Kidney epithelial cell (primary cell): ENCODE data around the gene CAMK2B. TPM values are rescaled to one million over a fixed set of nuclear protein-coding genes. Genes with fewer than 3 reads are reported as not detected.

Experiments
- DNase-seq: peaks from one replicate; pipeline ENCODE4 v3.0.0-alpha.2; 2010; ENCODE audit warnings: low read depth
- H3K27me3 ChIP-seq: 2 replicates; pipeline ENCODE4 v1.6.0; 2011; ENCODE audit warnings: low read length; ENCODE audit not compliant: control insufficient read depth, insufficient read depth
- H3K36me3 ChIP-seq: 2 replicates; pipeline ENCODE4 v1.5.1; 2011; ENCODE audit warnings: low read length; ENCODE audit not compliant: control insufficient read depth, insufficient read depth
- H3K4me3 ChIP-seq: 2 replicates; pipeline ENCODE4 v1.5.1; 2011; ENCODE audit warnings: low read depth, mild to moderate bottlenecking, control low read depth, low read length
- CTCF ChIP-seq: IDR thresholded peaks from 2 replicates; pipeline ENCODE4 v1.5.1; 2011; ENCODE audit warnings: mild to moderate bottlenecking, moderate library complexity, low read length, control low read depth, inconsistent platforms; ENCODE audit not compliant: insufficient read depth, poor library complexity, severe bottlenecking
- total RNA-seq: library from RNA; depleted of rRNA; stranded (reverse); fragments of >200 nt; gene quantifications from 2 replicates; pipeline ENCODE4 v1.2.3, GENCODE V29; 2015

Gene CAMK2B
- total RNA-seq, 1 donor from 2014 or later, result not detected

- Histone ChIP-seq H3K36me3 (no peaks in the 10 kb centered on the region), H3K27me3 (no peaks in the 10 kb centered on the region), H3K4me3 (no peak overlapping the region)
- DNase-seq, result no peak
- no peak for TF ChIP-seq CTCF
These were observed 68.9 kb downstream of the CAMK2B start for GRCh38 chr7:44256459-44256858.

GRCh38 chr7:44251881-44252280 lies 73.5 kb downstream of the CAMK2B start:
- H3K36me3 ChIP-seq, result no peaks in the 10 kb centered on the region
- no peak for DNase-seq
- no peak for TF ChIP-seq CTCF
- H3K27me3 ChIP-seq, result peaks cover 2% of the 10 kb centered on the region
- H3K4me3 ChIP-seq, result no peak overlapping the region

GRCh38 chr7:44251269-44251668 lies 74.1 kb downstream of the CAMK2B start:
- no peaks in the 10 kb centered on the region for H3K36me3 ChIP-seq
- no peak overlapping the region for H3K4me3 ChIP-seq
- H3K27me3 ChIP-seq, result peaks cover 2% of the 10 kb centered on the region
- DNase-seq, result no peak
- no peak for TF ChIP-seq CTCF

- TF ChIP-seq CTCF, result no peak
These were observed 75.7 kb downstream of the CAMK2B start for GRCh38 chr7:44249639-44250234.

GRCh38 chr7:44247868-44248651 lies 77.3 kb downstream of the CAMK2B start:
- DNase-seq, result no peak
- no peak for TF ChIP-seq CTCF
- Histone ChIP-seq H3K4me3 (no peak overlapping the region), H3K36me3 (no peaks in the 10 kb centered on the region), H3K27me3 (peaks cover 2% of the 10 kb centered on the region)

More at GRCh38 chr7:44249639-44250234, 75.7 kb downstream of the CAMK2B start:
- no peak for DNase-seq
- no peak overlapping the region for H3K4me3 ChIP-seq
- no peaks in the 10 kb centered on the region for H3K36me3 ChIP-seq
- peaks cover 2% of the 10 kb centered on the region for H3K27me3 ChIP-seq
